Ovary (tissue), 9 donors: Measurements from ENCODE around the gene FBXL7. TPM values are rescaled to one million over a fixed set of nuclear protein-coding genes. Genes with fewer than 3 reads are reported as not detected.

Experiments
- DNase-seq, 5 donors: peaks; one replicate each; pipeline ENCODE4 v3.0.0-alpha.2; 2019 to 2020
- H3K27ac ChIP-seq, 2 donors: fragments of 200-600 bp; one replicate each; pipeline versions ENCODE4 v1.5.1 to v1.8.0; 2019 to 2022
- H3K27me3 ChIP-seq: fragments of 200-600 bp; one replicate; pipeline ENCODE4 v1.8.0; 2022
- H3K36me3 ChIP-seq: fragments of 200-600 bp; sonication (generic); one replicate; pipeline ENCODE4 v1.5.1; 2019
- H3K4me1 ChIP-seq: one replicate; pipeline ENCODE4 v1.8.1; 2013; ENCODE audit warnings: mild to moderate bottlenecking, moderate library complexity; ENCODE audit not compliant: insufficient read depth
- H3K4me3 ChIP-seq: fragments of 200-600 bp; sonication (generic); one replicate; pipeline ENCODE4 v1.5.1; 2017
- H3K9me3 ChIP-seq, 2 donors: fragments of 200-600 bp in 1 of 2; sonication (generic) in 1 of 2; one replicate each; pipeline versions ENCODE4 v1.5.1 to v1.8.1; 2013 to 2019; ENCODE audit warnings: mild to moderate bottlenecking in 1 of 2, moderate library complexity in 1 of 2
- EP300 ChIP-seq: sonication (generic); formaldehyde crosslinking; IDR thresholded peaks from one replicate; pipeline ENCODE4 v1.6.1; 2017; ENCODE audit warnings: antibody characterized with exemption
- POLR2A ChIP-seq: fragments of 450-650 bp; IDR thresholded peaks from one replicate; pipeline ENCODE4 v1.6.1; 2017; ENCODE audit warnings: antibody characterized with exemption, mild to moderate bottlenecking, moderate library complexity
- WGBS, 3 donors: extraction: QIAGEN DNeasy Blood & Tissue Kit in 1 of 3; methylation state at CpG; one replicate each; pipeline versions ENCODE4 v1.1.5 to v1.1.7; 2013 to 2017; 5-methylcytosine and 5-hydroxymethylcytosine counted together
- intact Hi-C, 4 donors: fragments of 100-400 bp; cut with DNase I; formaldehyde crosslinking; loops; one replicate each; pipeline versions ENCODE4 v1.11.0 to v1.15.1; 2022 to 2023
- polyA plus RNA-seq, 2 donors: library from polyadenylated mRNA; stranded (reverse); fragments of 200-250 nt in 1 of 2; fragments of 350-450 nt in 1 of 2; fragmentation: Illumina TruSeq in 1 of 2; extraction: RNeasy Lipid Tissue Mini Kit (QIAGEN cat#74804) in 1 of 2; gene quantifications; one replicate each; pipeline ENCODE4 v1.2.3, GENCODE V29; 2013 to 2014
- total RNA-seq, 7 donors: library from RNA; depleted of rRNA in 2 of 7; stranded (reverse); fragments of >200 nt in 2 of 7; fragmentation: NEBNext Ultra II Directional in 3 of 7; extraction: Animal tissue kit (Norgen Biotek cat#: 25700) in 3 of 7; gene quantifications; one replicate each; pipeline versions ENCODE4 v1.1.0 to v1.2.4, GENCODE V29; 2016 to 2023
- TF ChIP-seq, protein P1 (sequence below), 3 donors: fragments of 450-650 bp in 2 of 3; fragments of 200-600 bp in 1 of 3; IDR thresholded peaks; one replicate each; pipeline versions ENCODE4 v1.5.1 to v1.8.0; 2016 to 2022; ENCODE audit warnings: antibody characterized with exemption in 3 of 3, mild to moderate bottlenecking in 1 of 3
- donor health status: DM: no; HTN: no; CAD: no; lungs with moderate emphysema.
- donor health status: DM: no; HTN: no; CAD: no.
- donor health status: Bipolar disorder and iron deficiency.
- donor health status: DM: yes; HTN: yes; CAD: no.
- donor health status: DM: no; HTN: no; CAD: no.
- donor health status: DM: yes; HTN: yes; CAD: no.

FBXL7 gene
- total and polyA plus RNA-seq, 9 donors, result 21.1 to 40.9 (median 29.2) TPM

DNA sequence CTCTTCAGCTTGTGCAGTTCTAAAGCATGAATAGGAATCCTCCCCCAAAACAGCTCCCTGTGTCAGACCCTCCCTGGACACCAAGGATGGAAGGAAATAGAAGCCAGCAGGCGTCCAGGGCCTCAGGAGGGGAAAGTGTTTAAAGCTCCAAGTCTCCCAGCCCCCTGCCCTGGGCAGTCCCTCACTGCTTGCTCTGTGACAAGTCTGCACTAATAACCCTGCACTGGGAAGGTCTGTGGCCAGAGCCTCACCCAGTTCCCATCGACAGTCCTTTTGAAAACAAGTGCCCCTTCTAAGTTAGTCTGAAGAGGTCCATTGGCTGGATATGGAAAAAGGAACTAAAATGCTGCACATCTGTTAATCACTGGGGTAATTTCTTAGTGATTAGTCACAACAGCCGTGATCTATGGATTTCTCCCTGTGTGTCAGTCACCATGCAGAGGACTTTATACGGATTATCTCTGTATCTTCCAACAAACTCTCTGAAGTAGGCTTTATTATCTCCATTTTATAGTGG lies 195.3 kb downstream of the FBXL7 start:
- peak in 4 of 5 donors; percentile 29 to 43 (median 39) for DNase-seq
- no peaks in the 10 kb centered on the region for H3K36me3 ChIP-seq
- H3K27me3 ChIP-seq, result no peaks in the 10 kb centered on the region
- 9 to 19% (median 18%) methylated on average over 4 of the region's 4 CpGs for WGBS, 3 donors
- intact Hi-C loops, result no loop called here
- TF ChIP-seq EP300 (no peak), POLR2A (no peak)
- TF ChIP-seq, protein P1, sequence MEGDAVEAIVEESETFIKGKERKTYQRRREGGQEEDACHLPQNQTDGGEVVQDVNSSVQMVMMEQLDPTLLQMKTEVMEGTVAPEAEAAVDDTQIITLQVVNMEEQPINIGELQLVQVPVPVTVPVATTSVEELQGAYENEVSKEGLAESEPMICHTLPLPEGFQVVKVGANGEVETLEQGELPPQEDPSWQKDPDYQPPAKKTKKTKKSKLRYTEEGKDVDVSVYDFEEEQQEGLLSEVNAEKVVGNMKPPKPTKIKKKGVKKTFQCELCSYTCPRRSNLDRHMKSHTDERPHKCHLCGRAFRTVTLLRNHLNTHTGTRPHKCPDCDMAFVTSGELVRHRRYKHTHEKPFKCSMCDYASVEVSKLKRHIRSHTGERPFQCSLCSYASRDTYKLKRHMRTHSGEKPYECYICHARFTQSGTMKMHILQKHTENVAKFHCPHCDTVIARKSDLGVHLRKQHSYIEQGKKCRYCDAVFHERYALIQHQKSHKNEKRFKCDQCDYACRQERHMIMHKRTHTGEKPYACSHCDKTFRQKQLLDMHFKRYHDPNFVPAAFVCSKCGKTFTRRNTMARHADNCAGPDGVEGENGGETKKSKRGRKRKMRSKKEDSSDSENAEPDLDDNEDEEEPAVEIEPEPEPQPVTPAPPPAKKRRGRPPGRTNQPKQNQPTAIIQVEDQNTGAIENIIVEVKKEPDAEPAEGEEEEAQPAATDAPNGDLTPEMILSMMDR (IDR thresholded peaks at IDR 0.05), result no peak
- peaks cover 18% of the 10 kb centered on the region for H3K4me1 ChIP-seq
- no peak overlapping the region for H3K4me3 ChIP-seq
- H3K9me3 ChIP-seq, result no peaks in the 10 kb centered on the region
- H3K27ac ChIP-seq, result peak overlapping the region in 1 of 2 donors; percentile 71

DNA sequence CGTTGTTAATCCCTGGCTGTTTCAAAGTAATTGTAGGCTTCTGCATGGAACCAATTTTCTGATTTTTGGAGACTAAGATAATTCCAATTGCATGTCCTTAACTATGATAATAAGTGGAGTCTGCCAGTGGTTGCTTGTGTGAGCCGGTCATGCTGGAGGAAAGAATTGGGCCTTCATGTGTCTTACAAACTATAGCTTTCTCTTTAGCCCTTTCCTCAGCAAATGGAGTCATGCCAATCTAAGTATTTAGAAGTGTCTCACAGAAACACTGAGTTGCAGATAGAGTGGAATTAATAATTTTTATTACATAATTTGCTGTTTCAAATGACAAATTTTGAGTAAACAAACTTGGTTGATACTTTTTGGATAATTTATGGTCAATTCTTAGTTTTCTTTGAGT lies 200.4 kb downstream of the FBXL7 start:
- H3K9me3 ChIP-seq, result no peaks in the 10 kb centered on the region
- intact Hi-C loops, result no loop called here
- H3K4me1 ChIP-seq, result peaks cover 4% of the 10 kb centered on the region
- no peaks in the 10 kb centered on the region for H3K36me3 ChIP-seq
- TF ChIP-seq, protein P1 (IDR thresholded peaks at IDR 0.05), result no peak
- no peak for TF ChIP-seq EP300
- no peak for TF ChIP-seq POLR2A
- no peak overlapping the region for H3K27ac ChIP-seq
- no peak overlapping the region for H3K4me3 ChIP-seq
- DNase-seq, result no peak
- H3K27me3 ChIP-seq, result no peaks in the 10 kb centered on the region
- 82 to 87% (median 84%) methylated on average over 2 of the region's 2 CpGs for whole genome bisulfite sequencing, 3 donors

DNA sequence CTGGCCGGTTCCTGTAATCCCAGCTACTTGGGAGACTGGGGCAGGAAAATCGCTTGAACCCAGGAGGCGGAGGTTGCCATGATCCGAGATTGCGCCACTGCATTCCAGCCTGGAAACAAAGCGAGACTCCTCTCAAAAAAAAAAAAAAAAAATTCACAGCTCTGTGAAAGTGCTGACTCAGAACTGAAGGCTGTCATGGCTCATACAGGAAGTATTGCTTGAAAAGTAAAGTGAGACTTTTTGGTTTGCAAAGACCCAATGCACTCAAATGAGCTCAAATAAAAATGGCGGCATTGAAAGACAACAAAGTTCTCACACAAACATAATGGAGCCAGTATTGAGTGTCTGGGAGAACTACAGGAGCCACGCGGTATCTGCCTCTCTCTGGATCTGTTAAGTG lies 202.1 kb downstream of the FBXL7 start:
- H3K36me3 ChIP-seq, result no peaks in the 10 kb centered on the region
- intact Hi-C loops, result no loop called here
- no peak for DNase-seq
- H3K4me3 ChIP-seq, result no peak overlapping the region
- 91 to 97% (median 95%) methylated on average over 9 of the region's 9 CpGs for WGBS, 3 donors
- peaks cover 4% of the 10 kb centered on the region for H3K4me1 ChIP-seq
- TF ChIP-seq EP300 (no peak), POLR2A (no peak)
- TF ChIP-seq, protein P1 (IDR thresholded peaks at IDR 0.05), result no peak
- H3K9me3 ChIP-seq, result no peaks in the 10 kb centered on the region
- no peak overlapping the region for H3K27ac ChIP-seq
- no peaks in the 10 kb centered on the region for H3K27me3 ChIP-seq

DNA sequence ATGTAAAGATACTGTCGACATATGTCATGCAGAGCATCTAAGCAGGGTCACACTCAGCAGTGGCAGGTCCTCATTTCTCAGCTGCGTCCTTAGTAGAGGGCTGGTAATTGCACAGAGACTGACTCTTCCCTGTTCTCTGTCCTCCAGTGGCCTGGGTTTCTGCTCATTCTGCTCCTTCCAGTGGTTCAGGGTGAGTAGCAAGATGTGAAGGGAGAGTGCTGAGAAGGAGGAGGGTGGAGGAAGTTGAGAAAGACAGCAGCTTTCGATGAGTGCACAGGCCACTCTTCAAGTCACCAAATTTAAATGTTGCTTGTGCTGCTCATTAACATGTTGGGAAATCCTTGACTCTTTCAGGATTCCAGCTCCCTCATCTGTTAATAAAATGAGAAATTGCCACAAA lies 203.9 kb downstream of the FBXL7 start:
- no peaks in the 10 kb centered on the region for H3K27me3 ChIP-seq
- DNase-seq, result no peak
- no peak overlapping the region for H3K4me3 ChIP-seq
- TF ChIP-seq, protein P1 (IDR thresholded peaks at IDR 0.05), result no peak
- TF ChIP-seq EP300, result no peak
- no peak for TF ChIP-seq POLR2A
- H3K4me1 ChIP-seq, result peaks cover 4% of the 10 kb centered on the region
- whole genome bisulfite sequencing, 3 donors, result 91 to 97% (median 91%) methylated on average over 3 of the region's 3 CpGs
- no peaks in the 10 kb centered on the region for H3K36me3 ChIP-seq
- no peaks in the 10 kb centered on the region for H3K9me3 ChIP-seq
- no peak overlapping the region for H3K27ac ChIP-seq
- intact Hi-C loops, result no loop called here
